ENCODE data around the gene MARCHF11. TPM values are rescaled to one million over a fixed set of nuclear protein-coding genes. Genes with fewer than 3 reads are reported as not detected.

Gene MARCHF11
- total RNA-seq, 1 experiment from 2014 or later = 0.37 TPM

- Histone ChIP-seq H3K27ac (ENCODE audit: insufficient read length, low read depth, low read length) (no peak overlapping the region), H3K14ac (ENCODE audit: insufficient read depth, low read length) (no peak overlapping the region), H3K4me1 (ENCODE audit: insufficient read depth, low read length) (no peaks in the 10 kb centered on the region), H3K9me3 (ENCODE audit: control insufficient read depth, low read depth, low read length) (no peaks in the 10 kb centered on the region), H2BK12ac (ENCODE audit: insufficient read length, low read depth, low read length) (no peak overlapping the region), H3K56ac (ENCODE audit: insufficient read length, low read depth, low read length) (no peak overlapping the region), H3K27me3 (ENCODE audit: insufficient read depth, low read length) (no peaks in the 10 kb centered on the region), H3K79me2 (ENCODE audit: insufficient read depth, low read length) (no peaks in the 10 kb centered on the region), H3K9ac (ENCODE audit: extremely low read depth, insufficient read length, low read length) (no peak overlapping the region), H3K23ac (ENCODE audit: insufficient read length, low read depth, low read length) (no peak overlapping the region), H2BK20ac (ENCODE audit: low read depth, low read length, poor library complexity, severe bottlenecking) (no peak overlapping the region), H4K5ac (ENCODE audit: insufficient read length, low read depth, low read length) (no peak overlapping the region), H2BK120ac (ENCODE audit: low read depth, low read length, poor library complexity, severe bottlenecking) (no peak overlapping the region), H3K4me2 (ENCODE audit: insufficient read depth, insufficient read length, low read length) (no peak overlapping the region), H4K20me1 (ENCODE audit: control insufficient read depth, insufficient read depth, insufficient read length) (no peaks in the 10 kb centered on the region), H2BK15ac (ENCODE audit: low read depth, low read length) (no peak overlapping the region), H3K18ac (ENCODE audit: insufficient read length, low read depth, low read length) (no peak overlapping the region), H3K4ac (ENCODE audit: low read depth, low read length) (no peak overlapping the region), H3K23me2 (ENCODE audit: insufficient read length, low read depth, low read length, poor library complexity, severe bottlenecking) (no peaks in the 10 kb centered on the region), H2AK5ac (ENCODE audit: insufficient read length, low read length) (no peak overlapping the region), H3K79me1 (ENCODE audit: insufficient read depth, low read depth, low read length, poor library complexity, severe bottlenecking) (no peaks in the 10 kb centered on the region), H4K8ac (replicated peaks; ENCODE audit: insufficient read length, low read depth, low read length) (no peak overlapping the region), H2AFZ (ENCODE audit: low read length) (no peak overlapping the region), H2BK5ac (ENCODE audit: insufficient read length, low read length) (no peak overlapping the region), H3T11ph (ENCODE audit: low read length) (no peak overlapping the region), H4K91ac (ENCODE audit: insufficient read length, low read depth, low read length) (no peak overlapping the region)
- Mint-ChIP-seq H3K27ac (no peak overlapping the region), H3K4me1 (peaks cover 2 to 4% of the 10 kb centered on the region in 2 experiments; a peak in 3 of 4 replicates), H3K9me3 (peaks cover 31 to 32% of the 10 kb centered on the region in 2 experiments), H3K36me3 (ENCODE audit: insufficient read depth in 1 of 3, low read depth in 3 of 3) (peaks cover 15 to 20% (median 18%) of the 10 kb centered on the region in 3 experiments), H3K4me3 (no peak overlapping the region), H3K27me3 (ENCODE audit: low read depth) (no peaks in the 10 kb centered on the region)
- no peak for TF ChIP-seq CTCF (conservative IDR thresholded peaks at IDR 0.05)
- no peak for DNase-seq
- 100% methylated on average over 1 of the region's 3 CpGs for WGBS (ENCODE audit: extremely low coverage, insufficient read length, low lambda C conversion rate)
Measured at GRCh38 chr5:16140417-16140816, 39.2 kb downstream of the MARCHF11 start.
